Activated T-helper 1 cell treated with Interleukin-2 at 50 U/mL for 16 hours (primary cell): ENCODE results near the gene HP1BP3.
"Not testable (repeated sequence)": the region's sequence is repeated elsewhere in the genome, so short reads cannot be mapped to it uniquely, and the experiment has no call there.

Experiments used
- DNase-seq: peaks from one replicate; pipeline ENCODE4 v3.0.0-alpha.2; 2020; ENCODE audit warnings: low read depth

The HP1BP3 gene, protein sequence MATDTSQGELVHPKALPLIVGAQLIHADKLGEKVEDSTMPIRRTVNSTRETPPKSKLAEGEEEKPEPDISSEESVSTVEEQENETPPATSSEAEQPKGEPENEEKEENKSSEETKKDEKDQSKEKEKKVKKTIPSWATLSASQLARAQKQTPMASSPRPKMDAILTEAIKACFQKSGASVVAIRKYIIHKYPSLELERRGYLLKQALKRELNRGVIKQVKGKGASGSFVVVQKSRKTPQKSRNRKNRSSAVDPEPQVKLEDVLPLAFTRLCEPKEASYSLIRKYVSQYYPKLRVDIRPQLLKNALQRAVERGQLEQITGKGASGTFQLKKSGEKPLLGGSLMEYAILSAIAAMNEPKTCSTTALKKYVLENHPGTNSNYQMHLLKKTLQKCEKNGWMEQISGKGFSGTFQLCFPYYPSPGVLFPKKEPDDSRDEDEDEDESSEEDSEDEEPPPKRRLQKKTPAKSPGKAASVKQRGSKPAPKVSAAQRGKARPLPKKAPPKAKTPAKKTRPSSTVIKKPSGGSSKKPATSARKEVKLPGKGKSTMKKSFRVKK

DNA sequence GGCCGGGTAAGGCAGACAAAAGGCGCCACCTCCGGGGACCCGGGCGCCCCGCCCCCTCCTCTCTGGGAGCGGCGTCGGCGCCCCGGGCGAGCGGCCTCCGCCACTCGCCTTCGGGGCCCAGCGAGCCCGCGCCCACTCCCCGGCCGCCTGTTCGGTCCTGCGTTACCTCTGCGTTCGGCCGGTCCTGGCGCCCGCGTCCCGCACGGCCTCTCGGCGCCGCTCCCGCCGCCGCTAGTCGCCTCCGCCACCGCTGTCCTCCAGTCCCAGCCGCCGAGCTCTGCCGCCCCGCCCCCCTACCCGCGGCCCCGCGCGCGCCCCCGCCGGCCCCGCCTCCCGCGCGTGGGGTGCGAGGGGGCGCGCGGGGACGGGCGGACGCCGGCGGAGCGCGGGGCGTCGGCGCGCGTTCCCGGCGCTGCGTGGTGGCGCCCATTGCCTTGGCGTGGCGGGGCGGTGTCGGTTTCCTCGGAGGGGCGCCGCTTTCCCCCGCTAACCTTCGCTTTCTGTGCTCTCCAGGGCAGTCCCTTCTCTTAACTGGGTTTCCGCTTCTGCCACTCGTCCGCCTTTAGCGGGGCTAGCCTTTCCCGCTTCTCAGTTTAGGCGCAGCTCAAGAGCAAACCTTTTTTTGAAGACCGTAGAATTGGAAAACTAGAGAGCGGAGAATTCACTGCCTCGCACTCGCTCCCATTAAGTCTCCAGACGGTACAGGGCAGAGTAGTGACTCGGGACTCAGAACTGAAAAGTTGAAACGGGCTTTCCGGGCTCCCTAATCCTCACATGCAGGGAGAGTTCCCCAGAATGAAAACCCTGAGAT, at the start of gene HP1BP3:
TSS of gene HP1BP3 (minus strand) at position 279 of the 811 bp plus-strand sequence. CDS start 6,867 bp downstream, outside the sequence.
- DNase-seq: peak; percentile 85

DNA sequence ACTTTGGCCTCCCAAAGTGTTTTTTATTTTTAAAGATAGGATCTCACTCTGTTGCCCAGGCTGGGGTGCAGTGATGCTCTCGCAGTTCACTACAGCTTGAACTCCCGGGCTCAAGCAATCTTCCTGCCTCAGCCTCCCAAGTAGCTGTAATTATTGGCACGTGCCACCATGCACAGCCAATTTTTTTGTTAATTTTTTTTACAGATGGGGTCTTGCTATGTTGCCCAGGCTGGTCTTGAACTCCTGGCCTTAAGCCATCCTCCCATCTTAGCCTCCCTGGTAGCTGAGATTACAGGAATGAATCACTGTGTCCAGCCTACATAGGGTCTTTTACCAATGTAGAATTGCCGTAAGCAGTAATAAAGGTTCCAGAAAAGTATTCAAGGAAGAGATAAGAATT, 49.1 kb upstream of the HP1BP3 start:
- no peak for DNase-seq

DNA sequence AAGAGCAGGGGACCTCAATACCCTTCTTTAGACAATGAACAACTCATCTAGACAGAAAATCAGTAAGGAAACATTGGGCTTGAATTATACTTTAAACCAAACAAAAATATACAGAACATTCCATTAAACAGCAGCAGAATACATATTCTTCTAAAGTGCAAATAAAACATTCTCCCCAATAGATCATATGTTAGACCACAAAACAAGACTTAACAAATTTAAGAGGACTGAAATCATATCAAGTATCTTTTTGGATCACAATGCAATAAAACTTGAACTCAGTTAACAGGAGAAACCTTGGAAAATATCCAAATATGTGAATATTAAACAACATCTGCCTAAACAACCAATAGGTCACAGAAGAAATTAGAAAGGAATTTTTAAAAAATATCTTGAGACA, 47.7 kb upstream of the HP1BP3 start:
- DNase-seq: no peak

DNA sequence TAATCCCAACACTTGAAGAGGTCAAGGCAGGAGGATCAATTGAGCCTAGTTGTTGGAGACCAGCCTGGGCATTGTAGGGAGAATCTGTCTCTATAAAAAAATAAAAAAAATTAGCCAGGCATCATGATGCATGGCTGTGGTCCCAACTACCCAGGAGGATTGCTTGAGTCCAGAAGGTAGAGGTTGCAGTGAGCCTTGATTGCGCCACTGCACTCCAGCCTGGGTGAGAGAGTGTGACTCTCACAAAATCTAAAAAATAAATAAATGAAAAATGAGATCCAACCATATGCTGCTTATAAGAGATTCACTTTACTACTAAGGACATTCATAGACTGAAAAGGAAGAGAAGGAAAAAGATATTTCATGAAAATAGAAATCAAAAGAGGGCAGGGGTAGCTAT, 47.1 kb upstream of the HP1BP3 start:
- DNase-seq: no peak

DNA sequence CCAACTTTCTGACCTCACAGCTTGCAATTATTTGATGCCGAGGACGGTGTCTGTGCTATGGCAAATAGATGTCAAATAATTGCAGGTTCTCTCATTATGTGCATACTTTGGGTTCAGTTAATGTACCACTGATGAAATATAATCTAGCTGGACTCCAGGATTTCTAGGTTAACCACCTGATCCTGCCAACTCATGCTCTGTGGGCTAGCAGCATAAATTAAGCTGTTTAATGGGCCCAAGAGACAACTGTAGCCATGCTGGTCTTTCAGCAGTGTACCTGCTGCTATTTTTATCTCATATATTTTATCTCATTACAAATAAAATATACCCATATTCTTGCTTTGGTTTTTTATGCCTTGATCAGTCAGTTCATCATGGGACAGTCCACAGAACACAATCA, 43.3 kb upstream of the HP1BP3 start:
- DNase-seq: no peak

DNA sequence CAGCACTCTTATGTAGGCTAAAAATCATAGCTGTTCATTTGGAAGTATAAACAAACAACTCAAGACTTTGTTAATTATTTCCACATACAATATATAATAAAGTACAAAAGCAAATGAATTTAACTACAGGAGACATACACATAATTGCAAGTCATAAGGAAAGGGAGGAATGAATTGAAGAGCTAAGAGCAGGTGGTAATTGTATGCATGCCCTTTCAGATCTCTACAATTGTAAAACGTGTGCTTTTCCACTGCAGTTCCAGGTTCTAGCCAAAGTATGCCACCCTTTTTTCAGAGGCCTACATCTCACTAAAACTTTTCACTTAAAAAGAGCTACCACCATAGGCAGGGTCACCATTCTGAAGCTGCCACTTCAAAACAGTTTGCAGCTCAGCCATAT, 42.8 kb upstream of the HP1BP3 start:
- no peak for DNase-seq

DNA sequence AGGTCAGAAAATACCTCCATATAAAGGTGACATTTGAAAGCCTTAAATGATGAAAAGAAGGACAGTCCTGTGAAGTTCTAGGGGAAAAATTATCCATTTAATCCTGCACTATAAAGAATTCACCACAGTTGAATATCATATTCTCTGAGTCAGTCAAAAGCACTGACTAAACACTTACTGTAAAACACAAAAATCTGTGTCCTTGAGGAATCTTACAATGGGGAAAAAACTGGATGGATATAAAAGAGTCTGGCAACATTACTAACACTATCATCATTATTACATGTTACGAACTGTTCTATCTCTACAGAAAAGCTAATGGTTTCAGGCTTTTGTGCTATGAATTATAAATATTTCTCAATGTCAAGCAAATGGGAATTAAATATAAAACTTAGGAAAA, 42.4 kb upstream of the HP1BP3 start:
- DNase-seq: no peak

DNA sequence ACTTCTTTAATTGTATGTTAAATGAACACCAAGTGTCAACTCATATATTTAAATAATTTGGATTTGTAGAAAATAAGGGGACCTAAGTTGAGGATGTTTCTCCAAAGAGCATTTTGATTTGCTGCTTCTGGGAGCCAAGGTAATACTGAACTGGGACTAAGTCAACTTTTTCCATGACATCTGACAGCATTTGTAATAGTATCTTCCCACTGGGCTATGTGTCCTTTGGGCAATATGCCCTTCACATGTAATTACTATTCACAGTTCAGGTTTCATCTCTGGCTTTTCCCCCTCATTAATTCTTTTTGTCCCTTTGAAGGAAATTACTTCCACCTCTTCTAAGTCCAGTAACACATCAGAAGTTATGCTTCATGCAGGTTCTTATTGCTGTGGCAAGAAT, 36.7 kb upstream of the HP1BP3 start:
- DNase-seq: no peak

DNA sequence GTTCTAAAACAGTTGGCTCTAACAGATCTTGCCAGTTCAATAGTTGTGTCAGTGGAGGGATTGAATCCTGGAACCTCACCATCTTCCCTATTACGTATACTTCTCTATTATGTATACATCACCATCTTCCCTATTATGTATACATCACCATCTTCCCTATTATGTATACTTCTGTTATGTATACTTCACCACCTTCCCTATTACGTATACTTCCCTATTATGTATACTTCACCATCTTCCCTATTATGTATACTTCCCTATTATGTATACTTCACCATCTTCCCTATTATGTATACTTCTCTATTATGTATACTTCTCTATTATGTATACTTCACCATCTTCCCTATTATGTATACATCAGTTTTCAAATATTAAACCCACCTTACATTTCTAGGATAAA, 34.4 kb upstream of the HP1BP3 start:
- DNase-seq: no peak

DNA sequence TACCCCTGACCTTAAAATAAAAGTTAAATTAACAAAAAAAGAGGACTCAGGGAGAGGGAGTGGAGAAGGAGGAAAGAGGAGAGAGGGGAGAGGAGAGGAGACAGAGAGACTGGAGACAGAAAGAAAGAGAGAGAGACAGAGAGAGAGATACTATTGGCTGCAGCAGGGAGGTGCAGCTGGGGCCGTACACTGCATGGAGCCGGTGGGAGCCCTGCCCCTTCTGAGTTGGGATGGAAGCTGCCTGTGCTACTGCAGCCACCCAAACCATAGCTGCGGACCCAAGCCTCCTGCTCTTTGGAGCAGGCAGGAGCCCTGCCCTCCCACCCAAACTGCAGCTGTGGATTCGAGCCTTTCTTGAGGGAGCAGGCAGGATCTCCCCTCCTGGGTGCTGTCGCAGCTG, 32.7 kb upstream of the HP1BP3 start:
- no peak for DNase-seq

DNA sequence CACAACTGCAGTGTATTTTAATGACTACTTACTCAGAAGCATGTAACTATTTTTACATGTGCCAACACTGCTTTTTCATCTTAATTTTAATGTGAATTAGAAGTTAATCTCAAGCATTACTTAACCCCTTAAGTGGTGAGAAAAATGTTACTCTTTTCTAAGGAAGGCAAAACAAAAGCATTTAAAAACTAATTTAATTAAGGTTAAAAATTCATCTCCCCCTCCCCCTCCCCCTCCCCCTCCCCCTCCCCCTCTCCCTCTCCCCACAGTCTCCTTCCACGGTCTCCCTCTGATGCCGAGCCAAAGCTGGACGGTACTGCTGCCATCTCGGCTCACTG, 27.4 kb upstream of the HP1BP3 start:
- DNase-seq: no peak

DNA sequence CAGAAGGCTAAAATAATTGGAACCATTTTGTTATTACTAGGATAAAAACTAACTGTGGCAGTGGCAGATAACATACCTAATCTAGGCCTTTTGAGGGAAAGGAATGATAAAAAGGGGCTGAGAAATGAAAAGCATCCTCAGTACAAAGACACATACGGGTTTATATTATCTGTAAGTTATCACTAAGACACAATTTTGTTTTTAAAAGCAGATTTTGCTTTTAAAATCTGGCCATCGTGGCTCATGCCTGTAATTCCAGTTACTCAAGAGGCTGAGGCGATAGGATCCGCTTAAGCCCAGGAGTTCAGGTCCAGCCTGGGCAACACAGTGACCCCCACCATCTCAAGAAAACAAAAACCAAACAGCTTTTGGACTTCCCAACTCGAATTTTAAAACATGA, 24.8 kb upstream of the HP1BP3 start:
- no peak for DNase-seq

DNA sequence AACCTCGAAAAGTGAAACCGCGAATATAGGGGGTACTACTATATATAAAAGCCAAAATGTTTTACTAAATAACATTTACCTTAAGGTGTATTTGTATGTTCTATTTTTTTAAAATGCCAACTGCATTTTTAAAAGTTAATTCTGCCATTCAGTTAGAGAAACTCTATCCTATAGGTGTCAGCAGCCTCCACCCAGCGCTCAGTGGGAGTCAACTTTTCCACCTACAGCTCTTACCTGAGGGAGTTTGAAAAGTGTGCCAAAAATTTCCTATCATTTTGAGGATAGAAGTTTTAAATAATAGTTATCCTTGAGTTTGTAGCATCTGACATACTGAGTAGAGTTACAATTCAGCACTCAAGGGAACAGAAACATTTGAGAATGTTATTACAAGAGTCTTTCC, 6.1 kb upstream of the HP1BP3 start:
- no peak for DNase-seq

DNA sequence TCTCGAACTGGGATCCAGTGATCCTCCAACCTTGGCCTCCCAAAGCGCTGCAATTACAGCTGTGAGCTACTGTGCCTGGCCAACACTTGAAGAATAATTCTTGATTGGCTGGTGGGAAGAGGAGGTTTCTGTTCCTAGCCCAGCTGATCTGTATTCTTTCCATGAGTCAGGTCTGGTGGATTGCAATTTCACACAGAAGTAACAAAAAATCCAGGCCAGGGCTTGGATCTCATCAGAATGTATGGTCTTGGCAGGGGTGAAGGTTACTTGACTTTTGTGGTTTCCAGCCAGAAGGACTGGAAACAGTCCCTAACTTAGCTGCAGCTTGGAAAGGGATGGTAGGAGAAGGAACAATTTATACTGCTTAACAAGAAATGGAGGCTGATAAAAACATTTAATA, 5.1 kb upstream of the HP1BP3 start:
- no peak for DNase-seq

DNA sequence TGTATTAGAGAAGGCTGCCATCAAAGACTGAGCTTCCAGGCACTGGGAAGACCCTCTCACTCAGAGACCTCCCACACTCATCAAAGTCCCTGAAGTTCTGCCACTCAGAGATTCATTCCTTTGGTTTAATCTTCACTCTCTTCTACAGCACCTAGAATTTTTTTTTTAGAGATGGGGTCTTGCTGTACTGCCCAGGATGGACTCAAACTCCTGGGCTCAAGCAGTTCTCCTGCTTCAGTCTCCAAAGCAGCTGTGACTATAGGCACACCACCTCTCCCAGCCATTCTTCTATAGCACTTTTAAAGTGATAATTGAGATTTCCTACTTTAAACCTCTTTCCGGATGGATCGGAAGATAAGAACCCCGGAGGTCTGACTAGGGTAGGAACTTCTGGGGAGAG, 3.7 kb upstream of the HP1BP3 start:
- no peak for DNase-seq

DNA sequence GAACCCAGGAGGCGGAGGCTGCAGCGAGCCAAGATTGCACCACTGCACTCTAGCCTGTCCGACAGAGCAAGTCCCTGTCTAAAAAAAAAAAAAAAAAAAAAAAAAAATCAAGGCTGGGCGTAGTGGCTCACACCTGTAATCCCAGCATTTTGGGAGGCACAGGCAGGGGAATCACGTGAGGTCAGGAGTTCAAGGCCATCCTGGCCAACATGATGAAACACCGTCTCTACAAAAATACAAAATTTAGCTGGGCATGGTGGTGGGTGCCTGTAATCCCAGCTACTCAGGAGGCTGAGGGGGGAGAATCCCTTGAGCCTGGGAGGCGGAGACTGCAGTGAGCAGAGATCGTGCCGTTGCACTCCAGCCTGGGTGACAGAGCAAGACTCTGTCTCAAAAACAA, 2.5 kb upstream of the HP1BP3 start:
- DNase-seq: not testable (repeated sequence)

DNA sequence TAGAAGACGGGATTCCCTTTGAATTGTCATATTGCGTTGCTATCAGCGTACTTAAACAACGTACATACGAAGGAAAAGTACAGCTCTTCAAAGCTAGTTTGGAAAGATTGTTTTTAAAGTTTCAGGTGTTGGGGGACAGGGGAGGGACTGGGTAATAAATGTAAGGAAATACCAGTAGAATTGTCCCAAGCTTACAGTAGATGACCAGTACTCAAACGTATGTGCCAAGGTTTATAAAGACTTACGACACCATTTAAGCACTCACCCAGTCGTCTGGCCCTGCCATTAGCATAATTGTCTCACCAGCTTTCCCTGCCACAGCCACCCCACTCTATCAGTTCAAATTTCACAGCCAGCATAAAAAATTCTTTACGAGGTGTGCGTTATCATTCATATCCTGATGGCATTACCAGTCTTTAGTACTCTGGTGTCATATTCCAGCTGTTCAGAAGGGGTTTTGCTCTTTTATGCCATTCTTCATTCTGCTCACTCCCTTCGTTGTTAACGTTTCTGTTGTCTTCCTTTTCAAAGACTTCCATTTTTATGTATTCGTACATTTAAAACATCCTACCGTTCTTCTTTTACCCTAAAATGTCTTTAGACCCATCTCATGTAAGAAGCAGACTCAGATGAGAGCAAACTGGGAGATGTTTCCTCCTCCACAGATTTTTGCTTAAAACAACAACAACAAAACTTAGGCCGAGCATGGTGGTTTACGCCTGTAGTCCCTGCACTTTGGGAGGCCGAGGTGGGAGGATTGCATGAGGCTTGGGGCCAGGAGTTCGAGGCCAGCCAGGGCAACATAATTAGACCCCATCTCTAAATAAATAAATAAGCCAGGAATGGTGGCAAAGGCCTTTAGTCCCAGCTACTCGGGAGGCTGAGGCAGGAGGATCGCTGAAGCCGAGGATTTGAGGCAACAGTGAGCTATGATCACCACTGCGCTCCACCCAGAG, 1.0 kb upstream of the HP1BP3 start:
- DNase-seq: no peak

DNA sequence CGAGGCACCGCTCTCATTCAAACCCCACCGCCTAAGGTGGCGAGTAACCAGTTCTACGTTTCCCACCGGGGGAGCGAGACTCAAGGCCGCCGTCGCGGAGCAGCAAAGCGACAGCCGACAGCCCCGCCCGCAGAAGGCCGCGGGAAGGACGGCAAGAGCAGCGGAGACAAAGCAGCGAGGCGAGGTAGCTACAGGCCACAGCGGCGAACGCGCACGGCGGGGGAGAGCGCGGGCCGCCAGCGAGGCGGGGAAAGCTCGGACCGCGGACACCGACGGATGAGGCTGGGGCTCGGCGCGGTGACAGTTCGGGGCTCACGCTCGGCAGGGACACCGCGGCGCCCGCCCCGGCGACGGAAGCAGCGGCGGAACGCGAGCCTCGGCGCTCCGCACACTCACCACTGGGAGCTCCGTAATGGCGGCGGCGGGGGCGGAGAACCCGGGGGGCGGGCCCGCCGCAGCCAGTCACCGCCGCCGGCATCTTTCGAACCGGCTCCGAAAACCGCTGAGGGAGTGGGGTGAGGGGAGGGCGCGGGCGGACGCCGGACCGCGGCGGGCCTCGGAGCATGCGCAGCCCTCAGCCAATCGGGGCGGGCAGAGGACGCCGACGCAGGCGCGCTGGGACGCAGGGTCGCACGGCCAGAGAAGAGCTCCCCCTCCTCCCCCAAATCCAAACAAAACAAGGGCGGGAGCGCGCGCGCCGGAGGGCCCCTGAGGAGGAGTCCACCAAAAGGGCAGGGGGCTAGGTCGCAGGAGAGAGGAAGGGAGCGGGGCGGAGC, 666 bp downstream of the HP1BP3 start:
- peak; percentile 96 for DNase-seq

DNA sequence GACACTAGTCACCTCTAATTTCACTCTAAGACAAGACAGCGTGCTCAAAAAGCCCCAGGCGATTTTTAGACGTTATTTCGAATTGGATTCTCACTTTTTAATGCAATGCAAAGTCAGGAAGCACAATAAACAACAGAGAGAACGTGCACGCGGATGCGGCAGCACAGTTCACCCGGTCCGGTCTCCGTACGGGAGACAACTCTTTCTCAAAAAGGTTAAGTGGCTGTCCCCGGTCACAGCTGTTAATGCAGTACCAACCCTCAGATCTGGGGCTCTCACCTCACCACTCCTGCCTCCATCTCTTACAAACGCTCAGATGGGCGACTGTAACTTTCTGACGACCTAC, 1.2 kb downstream of the HP1BP3 start:
- peak; percentile 2 for DNase-seq

DNA sequence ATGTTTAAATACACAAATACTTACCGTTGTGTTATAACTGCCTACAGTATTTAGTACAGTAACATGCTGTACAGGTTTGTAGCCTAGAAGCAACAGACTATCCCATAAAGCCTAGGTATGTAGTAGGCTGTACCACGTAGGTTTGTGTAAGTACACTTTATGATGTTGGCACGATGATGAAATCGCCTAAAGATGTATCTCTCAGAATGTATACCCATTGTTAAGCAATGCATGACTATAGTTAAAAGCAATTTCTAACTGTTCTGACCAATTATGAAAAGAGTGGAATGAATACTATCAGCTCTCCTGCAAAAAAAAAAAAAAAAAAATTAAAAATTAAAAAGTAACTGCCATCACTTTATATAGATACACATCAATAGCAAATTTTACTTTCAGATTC, 11.4 kb downstream of the HP1BP3 start:
- DNase-seq: no peak

DNA sequence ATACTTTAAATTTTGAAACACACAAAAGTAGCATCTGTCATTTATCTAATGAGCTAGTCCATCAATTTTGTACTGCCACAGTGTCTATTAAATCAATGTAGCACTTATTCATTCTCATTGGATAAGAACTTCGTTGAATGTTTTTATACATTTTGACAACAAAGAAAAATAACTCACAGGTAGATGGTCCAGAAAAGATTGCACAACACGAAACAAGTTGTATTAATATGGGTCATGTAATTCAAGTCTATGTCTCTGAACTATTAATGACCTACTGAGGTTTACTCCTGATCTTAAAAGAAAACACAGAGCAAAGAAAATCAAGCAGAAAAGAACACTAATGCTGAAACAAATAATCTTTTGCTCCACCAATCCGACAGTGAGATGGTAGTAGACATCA, 15.3 kb downstream of the HP1BP3 start:
- DNase-seq: no peak
